Transverse colon (tissue), 4 donors: Measurements from ENCODE around the gene SLC44A4.

Source experiments
- POLR2A ChIP-seq: fragments of 450-650 bp; IDR thresholded peaks from one replicate; pipeline ENCODE4 v1.6.1; 2016; ENCODE audit warnings: antibody characterized with exemption, mild to moderate bottlenecking, moderate library complexity
- POLR2AphosphoS5 ChIP-seq, 3 donors: sonication (generic); formaldehyde crosslinking; IDR thresholded peaks; one replicate each; pipeline ENCODE4 v1.6.1; 2016; ENCODE audit warnings: antibody characterized with exemption in 3 of 3
- TF ChIP-seq, protein P1 (sequence below), 5 experiments: fragments of 200-600 bp in 3 of 5; fragments of 450-650 bp in 2 of 5; sonication (generic) in 3 of 5; IDR thresholded peaks; 1 replicate in 2 of 5; 2 replicates in 3 of 5; pipeline ENCODE4 v1.5.1; 2016 to 2017; ENCODE audit warnings: antibody characterized with exemption in 5 of 5, inconsistent platforms in 3 of 5, mild to moderate bottlenecking in 2 of 5, moderate library complexity in 1 of 5

DNA sequence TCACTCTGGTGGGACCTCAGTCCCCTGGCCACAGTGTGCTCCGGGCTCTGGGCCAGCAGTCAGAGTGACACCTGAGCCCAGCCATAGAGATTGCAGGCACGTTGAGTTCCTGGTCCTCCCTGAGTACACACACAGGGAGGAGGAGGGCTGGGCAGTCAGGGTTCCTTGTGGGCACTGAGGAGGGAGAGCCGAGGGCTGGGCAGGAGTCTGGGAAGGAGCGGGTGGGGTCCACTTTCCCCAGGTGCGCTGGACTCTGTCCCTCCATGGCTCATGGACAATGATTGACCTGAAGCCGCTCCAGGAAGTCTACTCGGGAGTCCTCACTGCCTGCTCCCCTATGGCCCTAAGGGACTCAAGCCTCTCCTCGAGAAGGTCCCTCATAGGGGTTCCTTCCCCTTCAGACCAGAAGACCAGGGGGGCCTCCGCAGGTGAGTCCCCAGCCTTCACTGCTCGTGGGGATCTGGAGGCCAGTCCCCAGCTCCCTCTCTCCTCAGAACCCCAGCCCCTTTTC lies 1.1 kb downstream of the SLC44A4 start:
- TF ChIP-seq, protein P1, sequence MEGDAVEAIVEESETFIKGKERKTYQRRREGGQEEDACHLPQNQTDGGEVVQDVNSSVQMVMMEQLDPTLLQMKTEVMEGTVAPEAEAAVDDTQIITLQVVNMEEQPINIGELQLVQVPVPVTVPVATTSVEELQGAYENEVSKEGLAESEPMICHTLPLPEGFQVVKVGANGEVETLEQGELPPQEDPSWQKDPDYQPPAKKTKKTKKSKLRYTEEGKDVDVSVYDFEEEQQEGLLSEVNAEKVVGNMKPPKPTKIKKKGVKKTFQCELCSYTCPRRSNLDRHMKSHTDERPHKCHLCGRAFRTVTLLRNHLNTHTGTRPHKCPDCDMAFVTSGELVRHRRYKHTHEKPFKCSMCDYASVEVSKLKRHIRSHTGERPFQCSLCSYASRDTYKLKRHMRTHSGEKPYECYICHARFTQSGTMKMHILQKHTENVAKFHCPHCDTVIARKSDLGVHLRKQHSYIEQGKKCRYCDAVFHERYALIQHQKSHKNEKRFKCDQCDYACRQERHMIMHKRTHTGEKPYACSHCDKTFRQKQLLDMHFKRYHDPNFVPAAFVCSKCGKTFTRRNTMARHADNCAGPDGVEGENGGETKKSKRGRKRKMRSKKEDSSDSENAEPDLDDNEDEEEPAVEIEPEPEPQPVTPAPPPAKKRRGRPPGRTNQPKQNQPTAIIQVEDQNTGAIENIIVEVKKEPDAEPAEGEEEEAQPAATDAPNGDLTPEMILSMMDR (IDR thresholded peaks at IDR 0.05), result no peak
- peak; percentile 88 to 92 (median 89) for TF ChIP-seq POLR2AphosphoS5 (IDR thresholded peaks at IDR 0.05)
- TF ChIP-seq POLR2A, result peak; percentile 92
